GM18867 (cell line): ENCODE measurements around the gene PARP1.
"Not testable (repeated sequence)": the region's sequence is repeated elsewhere in the genome, so short reads cannot be mapped to it uniquely, and the experiment has no call there.

ENCODE experiments used
- ATAC-seq: cut with Tn5 transposase; IDR thresholded peaks from one replicate; pipeline ENCODE4 v1.9.1; 2021; ENCODE audit warnings: mild to moderate bottlenecking, moderate library complexity; ENCODE audit not compliant: unreplicated experiment

PARP1 gene

DNA sequence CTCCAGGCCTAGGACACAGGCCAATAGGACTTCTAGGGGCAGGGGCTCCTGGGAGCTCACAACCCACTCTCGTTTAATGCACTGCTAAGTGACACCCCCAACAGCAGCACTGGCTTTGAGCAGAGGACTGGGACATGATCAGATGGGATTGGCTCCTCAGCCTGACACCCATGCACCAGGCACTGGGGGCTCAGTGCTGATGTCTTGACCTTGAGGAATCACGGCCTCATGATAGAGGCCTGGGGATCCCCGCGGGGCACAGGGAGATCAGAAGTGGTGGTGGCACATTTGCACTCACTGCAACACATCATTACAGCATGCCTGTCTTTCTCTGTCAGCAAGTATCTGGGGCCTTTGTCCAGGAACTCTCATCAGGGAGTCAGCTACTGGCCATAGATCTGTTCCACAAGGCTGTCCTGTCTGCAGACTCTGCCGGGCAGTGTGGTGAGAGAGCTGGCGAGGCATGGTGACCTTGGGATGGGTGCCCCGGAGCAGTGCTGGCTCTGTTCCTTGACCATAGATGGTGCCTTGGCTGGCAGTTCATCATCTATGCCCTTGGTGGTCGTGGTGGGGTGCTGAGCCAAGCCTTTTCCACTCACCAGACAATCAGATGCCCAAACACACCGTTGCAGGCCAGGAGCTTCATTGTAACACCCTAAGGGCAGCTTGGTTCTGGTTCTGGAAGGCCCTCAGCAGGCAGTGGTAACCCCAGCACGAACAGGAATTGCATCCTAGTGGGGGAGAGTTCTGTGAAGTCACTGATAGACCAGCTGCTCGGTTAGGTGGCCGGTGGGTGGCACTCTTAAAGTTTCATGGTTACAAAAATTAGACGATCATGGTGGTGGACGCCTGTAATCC, 22.2 kb upstream of the PARP1 start:
- no peak for ATAC-seq

DNA sequence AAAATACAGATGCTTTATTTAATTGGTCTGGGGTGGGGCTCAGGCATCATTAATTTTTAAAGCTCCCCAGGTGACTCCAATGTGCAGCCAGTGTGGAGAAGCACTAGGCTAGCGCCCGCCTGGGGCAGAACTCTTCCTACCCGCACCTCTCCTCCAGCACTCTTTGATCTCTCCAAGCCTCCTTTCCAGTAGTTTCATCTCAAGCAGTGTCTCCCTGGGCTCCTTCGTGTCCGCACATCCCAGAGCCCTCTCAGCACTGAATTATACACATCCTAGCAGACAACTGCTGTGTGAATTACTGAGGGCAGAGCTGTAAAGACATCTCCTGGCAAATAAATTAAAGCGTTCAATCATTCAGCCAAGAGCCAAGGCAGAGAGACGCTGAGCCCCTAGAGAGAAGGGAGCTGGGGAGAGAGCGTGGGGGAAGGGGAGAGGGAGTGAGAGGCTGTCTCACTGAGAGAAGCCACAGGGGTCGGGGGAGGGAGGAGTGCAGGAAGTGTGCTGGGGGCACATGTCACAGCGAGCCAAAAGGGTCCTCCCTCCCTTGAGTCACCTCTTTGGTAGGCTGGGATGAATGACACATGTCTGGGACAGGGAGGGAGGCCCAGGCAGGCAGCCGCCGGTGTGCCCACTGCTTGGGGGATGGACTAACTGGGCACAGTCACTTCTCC, 21.0 kb upstream of the PARP1 start:
- no peak for ATAC-seq

DNA sequence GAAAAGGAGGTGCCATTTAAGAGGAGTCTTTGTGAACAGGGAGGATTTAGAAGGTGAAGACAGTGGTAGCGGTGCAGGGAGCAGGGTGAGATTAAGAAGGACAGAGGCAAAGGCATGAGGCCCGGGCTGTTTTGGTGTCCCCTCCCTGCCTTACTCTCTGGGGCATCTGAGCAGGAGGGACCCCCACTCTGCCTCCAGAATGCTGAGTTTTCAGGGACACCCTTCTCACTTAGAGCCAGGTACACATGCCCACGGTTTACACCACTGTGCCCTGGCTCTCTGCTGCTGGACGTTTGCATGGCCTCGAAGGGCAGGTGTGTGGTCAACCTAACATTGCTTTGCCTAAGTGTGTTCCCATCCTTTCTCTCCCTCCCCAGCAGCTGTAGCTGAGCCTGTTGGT, 20.5 kb upstream of the PARP1 start:
- no peak for ATAC-seq

DNA sequence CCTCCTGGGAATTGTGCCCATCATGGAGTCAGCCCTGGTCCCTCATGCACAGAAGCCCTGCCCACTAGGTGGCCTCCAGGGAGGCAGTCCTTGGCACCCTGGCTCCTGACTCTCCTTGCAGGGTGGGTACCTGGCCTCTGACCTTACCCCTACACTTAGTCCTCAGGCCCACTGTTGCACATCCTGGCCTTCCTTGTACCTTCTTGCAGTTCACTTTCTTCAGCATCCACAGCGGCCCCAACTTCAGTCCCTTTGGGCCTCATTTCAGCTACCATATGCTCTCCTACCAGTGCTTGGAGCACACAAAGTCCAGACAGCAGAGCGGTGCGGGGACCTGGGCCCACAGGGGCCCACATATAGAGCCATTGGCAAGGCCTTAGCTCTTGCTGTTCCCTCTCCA, 19.2 kb upstream of the PARP1 start:
- ATAC-seq = no peak

DNA sequence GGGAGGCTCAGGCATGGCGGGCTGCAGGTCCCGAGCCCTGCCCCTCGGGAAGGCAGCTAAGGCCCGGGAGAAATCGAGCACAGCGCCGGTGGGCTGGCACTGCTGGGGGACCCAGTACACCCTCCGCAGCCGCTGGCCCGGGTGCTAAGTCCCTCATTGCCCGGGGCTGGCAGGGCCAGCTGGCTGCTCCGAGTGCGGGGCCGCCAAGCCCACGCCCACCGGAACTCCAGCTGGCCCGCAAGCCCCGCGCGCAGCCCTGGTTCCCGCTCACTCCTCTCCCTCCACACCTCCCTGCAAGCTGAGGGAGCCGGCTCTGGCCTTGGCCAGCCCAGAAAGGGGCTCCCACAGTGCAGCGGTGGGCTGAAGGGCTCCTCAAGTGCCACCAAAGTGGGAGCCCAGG, 18.5 kb upstream of the PARP1 start:
- not testable (repeated sequence) for ATAC-seq

DNA sequence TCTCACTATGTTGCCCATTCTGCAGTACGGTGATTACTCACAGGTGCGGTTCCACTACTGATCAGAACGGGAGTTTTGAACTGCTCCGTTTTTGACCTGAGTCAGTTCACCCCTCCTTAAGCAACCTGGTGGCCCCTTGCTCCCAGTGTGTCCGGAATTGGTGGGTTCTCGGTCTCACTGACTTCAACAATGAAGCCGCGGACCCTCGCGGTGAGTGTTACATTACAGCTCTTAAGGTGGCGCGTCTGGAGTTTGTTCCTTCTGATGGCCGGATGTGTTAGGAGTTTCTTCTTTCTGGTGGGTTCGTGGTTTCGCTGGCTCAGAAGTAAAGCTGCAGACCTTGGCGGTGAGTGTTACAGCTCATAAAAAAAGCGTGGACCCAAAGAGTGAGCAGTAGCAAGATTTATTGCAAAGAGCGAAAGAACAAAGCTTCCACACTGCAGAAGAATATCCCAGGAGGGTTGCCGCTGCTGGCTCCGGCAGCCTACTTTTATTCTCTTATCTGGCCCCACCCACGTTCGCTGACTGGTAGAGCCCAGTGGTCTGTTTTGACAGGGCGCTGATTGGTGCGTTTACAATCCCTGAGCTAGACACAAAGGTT, 17.6 kb upstream of the PARP1 start:
- no peak for ATAC-seq

DNA sequence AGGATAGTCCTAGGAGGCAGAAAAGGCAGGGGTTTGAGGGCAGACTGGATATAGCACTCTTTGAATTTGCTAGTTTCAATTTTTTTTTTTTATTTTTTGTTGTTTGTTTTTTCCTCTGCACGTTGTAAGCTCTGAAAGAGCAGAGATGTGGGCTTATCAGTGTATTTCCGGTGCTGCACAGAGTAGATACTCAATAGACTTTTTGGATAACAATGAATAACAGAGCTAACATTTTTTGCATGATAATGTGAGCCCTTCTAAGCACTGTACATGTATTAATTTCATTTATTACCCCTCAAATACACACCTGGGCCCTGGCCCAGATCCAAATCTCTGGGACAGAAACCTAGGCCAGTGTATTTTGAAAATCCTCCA, 17.1 kb upstream of the PARP1 start:
- no peak for ATAC-seq

DNA sequence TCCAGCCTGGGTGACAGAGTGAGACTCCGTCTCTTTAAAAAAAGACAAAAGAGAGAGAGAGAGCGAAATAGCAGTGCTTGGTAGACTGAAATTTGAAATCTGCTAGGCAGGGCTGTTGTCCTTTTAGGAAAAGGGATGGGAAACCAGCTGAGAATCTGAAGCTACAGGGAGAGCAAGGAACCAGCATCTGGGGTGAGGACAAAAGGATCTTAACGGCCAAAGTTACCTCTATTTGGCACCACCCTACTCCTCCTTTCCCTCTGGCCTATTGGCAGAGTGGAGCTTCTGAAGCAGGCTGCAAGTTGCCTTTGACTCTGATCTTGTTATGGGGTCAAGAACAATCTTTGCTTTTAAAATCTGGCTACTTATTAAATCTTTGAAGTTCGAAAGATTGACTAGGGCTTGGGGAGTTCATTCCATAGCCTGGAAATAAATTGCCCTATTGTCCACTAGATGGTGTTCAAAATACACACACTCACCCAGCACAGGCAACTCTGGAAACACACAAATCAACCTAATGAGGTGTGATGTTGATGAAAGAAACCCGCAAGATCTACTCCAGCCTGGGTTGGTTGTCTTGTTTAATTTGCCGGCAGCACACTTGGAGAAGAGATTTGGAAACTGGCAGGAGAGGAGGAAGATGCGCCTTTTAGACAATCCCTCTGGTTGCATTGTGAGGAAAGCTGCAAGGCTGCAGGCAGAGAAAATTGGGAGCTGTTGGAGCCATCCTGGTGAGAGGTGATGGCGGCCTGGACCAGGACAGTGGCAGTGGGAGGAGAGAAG, 16.5 kb upstream of the PARP1 start:
- no peak for ATAC-seq

DNA sequence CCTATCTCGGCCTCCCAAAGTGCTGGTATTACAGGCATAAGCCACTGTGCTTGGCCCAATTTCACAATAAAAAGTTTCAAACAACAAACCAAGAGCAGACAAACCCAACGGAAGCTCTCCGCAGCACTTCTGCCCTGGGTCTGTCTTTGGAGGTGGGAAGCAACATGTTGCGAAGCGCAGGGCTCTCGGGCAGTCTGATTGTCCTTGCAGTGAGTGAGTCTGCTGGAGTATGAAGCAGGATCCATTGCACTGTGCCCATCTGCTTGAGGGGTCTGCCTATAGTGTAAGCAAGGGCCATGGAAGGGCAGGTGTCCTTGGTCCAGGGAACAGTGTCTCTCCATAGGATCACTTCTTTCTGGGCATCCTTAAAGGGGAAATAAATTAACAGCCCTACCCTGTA, 14.6 kb upstream of the PARP1 start:
- ATAC-seq = no peak

DNA sequence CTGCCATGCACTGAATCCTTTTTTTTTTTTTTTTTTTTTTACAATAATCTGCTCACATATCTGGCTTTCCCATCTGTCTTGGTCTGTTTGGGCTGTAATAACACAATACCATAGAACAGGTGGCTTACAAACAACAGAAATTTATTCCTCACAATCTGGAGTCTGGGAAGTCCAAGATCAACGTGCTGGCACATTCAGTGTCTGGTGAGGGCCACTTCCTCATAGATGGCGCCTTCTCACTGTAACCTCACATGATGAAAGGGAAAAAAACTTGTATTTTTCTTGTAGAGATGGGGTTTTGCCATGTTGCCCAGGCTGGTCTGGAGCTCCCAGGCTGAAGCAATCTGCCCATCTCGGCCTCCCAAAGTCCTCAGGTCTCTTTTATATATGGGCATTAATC, 13.0 kb upstream of the PARP1 start:
- no peak for ATAC-seq

DNA sequence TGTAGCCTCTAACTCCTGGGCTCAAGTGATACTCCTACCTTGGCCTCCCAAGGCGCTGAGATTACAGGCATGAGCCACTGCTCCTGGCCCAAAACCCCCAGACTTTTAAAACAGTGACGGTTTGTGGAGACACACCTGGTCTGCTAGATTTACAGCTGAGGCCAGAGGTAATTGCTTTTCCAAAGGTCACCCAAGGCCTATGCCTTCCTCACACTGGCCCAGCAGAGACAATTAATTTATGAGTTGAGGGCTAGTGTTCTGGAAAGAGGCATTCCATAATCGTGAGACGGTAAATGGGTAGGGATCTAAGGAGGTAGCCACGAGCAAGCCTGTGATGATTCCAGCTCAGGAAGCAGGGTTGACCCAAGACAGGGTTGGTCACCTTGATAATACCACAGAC, 12.4 kb upstream of the PARP1 start:
- no peak for ATAC-seq

DNA sequence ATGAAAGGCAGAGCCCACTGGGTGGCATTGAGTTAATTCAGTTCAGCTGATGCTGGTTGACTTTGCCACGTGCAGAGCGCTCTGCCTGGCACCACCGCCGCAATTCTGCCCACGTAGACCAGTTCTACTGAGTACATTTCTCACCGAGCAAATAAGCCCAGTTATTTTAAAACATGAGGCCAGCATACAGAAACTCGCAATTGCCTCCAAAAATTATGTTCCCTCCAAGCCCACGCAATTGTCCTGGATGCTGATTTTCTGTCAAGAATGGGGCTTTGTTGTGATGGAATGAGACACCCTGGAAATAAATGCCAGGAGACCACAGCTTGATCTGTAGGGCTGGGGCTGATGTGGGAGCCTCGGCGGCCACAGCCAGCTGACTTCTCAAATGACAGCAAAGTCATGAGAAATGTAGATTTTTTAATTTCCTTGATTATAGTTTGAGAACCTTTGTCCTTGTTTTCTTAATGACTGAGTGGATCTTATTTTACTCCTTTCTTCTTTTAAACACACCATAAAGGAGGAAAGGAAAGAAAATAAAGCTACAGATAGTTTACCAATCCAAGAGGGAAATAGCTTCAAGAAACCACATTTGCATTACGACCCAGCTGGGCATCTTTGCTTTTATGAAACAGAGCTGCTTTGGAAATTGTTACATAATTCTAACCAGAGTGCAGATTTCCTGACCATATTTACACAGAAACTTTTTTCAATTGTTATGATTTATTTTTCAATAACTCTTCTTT, 11.6 kb upstream of the PARP1 start:
- ATAC-seq = no peak

DNA sequence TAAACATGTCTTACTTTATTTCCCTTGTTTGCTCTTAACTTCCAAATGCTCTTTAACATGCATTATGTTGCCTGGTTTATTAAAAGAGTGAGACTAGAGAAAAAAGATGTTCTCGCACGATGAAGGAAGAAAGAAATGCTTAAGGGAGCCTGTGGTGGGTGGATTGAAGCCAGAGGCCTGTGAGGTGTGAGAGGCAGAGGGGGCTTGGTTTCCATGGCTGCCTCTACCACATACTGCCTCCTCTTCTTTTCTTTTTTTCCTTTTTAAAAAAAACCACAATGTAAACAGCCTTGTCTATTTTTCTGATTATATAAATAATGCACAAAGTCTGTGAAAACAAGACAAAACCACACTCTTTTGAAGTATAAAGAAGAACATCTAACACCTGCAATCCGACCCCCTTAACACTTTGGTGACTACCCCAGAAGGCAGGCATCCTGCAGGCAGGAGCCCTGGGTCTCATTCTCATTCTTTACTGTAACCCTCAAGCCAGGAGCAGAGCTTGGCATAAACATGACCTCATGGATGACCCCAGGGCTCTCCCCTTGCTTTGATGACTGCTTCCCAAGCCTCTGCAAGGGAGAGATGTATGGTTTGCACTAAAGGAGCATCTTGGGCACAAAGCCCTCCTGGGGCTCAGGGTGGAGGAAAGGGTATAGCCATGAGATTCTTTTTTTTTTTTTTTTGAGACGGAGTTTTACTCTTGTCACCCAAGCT, 10.1 kb upstream of the PARP1 start:
- ATAC-seq = no peak

DNA sequence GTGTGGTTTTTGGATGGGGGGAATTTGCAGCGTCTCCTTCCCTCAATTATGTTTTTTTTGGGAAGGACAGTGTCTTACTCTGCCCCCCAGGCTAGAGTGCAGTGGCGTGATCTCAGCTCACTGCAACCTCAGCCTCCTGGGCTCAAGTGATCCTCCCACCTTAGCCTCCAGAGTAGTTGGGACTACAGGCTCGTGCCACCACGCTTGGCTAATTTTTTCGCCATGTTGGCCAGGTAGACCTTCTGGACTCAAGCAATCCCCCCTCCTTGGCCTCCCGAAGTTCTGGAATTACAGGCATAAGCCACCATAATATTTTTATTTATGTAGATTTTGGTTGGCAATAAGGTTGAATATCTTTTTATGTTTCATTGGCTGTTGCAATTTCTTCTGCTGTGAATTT, 9.5 kb upstream of the PARP1 start:
- no peak for ATAC-seq

DNA sequence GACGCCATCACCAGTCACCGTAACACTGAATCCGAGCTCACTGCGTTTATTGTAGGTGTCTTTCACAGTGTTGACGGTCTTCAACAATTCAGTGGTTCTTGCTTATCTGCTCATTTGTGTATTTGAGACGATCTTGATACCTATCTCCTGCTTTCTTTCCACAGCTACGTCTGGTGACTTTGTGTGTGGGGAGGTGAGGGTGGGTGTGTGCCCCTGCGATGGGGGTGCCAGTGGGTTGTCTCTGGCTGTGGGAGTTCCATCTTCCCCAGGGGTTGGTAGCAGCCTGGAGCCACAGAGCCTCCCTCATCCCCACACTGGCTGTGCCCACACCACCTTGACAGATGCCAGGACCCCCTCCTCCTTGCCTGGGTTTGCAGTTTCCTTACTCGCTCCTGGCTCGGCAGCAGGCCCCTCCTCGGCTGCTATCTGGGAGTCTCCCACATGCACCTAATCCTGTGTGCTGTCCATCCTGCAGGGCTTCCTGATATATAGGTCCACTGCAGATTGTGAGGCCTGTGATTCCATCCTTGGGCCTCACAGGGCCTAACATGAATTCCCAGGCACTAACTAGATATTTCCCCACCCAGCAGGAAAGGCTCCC, 6.3 kb upstream of the PARP1 start:
- no peak for ATAC-seq

DNA sequence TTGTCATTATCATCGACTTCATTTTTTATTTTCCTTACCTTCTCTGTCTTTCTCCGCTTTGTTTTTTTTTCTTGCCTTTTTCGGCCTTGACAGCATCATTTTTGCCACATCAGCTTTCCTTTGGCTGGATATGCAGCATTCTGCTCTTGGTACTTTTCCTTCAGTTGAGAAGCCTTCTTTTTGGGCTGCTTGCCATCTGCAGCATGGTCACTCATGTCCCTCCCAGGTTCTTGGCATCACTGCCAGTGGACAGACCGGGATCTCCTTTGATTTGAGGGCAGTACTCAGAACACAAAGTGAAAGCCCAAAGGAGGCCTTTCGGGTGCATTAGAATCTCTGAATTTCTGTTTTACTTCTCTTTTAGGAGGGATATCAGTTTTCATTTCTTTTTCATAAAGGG, 3.7 kb upstream of the PARP1 start:
- no peak for ATAC-seq

DNA sequence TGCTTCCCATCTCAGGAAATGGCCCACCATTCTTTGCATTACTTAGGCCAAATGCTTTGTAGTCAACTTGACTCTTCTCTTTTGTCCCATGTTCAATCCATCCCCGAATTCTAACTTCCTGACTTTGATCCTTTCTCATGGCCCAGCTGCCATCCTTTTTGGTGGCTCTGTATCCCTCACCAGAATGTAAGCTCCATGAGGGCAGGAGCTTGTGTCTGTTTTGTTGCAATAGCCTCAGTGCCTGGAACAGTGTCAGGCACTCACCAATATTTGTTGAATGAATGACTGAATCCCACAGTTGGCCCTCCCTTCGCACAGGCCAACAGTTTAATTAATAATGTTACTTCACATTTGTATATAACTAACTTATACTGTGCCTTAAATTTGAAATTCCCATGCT, 3.1 kb upstream of the PARP1 start:
- ATAC-seq = no peak

DNA sequence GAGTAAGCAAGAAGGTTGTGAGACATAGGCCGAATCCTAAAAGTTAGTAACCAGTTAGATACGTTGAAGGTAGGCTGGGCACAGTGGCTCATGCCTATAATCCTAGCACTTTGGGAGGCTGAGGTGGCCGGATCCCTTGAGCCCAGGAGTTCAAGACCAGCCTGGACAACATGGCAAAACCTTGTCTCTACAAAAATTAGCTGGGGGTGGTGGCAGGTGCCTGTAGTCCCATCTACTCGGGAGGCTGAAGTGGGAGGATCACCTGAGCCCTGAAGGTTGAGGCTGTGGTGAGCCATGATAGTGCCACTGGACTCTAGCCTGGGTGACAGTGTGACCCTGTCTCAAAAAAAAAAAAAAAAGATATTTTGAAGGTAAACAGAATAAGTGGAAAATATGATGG, 1.5 kb upstream of the PARP1 start:
- ATAC-seq = no peak

DNA sequence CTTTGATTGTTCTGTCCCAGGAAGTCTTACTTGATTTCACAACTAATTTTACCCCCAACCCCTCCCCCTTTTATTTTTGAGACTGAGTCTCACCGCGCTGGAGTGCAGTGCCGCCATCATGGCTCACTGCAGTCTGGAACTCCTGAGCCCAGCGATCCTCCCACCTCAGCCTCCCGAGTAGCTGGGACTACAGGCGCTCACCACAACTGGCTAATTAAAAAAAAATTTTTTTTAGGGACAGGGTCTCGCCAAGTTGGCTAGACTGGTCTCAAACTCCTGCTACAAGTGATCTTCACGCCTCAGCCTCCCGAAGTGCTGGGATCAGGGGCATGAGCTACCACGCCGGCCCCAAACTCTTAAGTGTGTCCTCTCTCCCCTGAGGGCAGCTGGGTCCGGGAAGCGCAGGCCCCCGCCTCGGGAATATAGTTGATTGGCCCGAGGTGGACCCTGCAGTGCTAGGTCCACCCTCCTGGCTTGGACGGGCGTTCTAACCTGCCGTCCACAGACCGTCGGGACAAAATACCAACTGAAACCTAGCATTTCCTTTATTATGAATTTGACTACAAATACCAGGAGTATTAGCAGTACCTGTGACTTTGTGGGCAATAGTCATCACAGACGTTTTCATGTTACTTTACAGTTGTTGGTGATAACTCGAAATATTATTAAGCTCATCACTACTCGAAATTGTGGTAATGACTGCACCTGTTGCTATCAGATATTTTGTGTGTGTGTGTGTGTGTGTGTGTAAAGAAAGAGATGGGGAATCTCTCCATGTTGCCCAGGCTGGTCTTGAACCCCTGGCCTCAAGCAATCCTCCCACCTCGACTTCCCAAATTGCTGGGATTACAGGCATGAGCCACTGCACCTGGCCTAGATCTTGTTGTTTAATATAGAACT, 642 bp upstream of the PARP1 start:
- ATAC-seq = no peak
